Ishikawa (cell line): ENCODE results near the gene LETM1.

Experiments
- CEBPB ChIP-seq: IDR thresholded peaks from 2 replicates; pipeline ENCODE4 v1.6.1; 2012
- CREB1 ChIP-seq: IDR thresholded peaks from 2 replicates; pipeline ENCODE4 v1.6.1; 2012; ENCODE audit warnings: low read depth
- EGR1 ChIP-seq: IDR thresholded peaks from 2 replicates; pipeline ENCODE4 v1.6.1; 2012
- EP300 ChIP-seq: IDR thresholded peaks from 2 replicates; pipeline ENCODE4 v1.6.1; 2012; ENCODE audit warnings: borderline replicate concordance
- FOXM1 ChIP-seq: IDR thresholded peaks from 2 replicates; pipeline ENCODE4 v1.6.1; 2012; ENCODE audit warnings: low read depth, borderline replicate concordance
- MAX ChIP-seq: IDR thresholded peaks from 2 replicates; pipeline ENCODE4 v1.6.1; 2012
- NFIC ChIP-seq: IDR thresholded peaks from 2 replicates; pipeline ENCODE4 v1.6.1; 2012
- RAD21 ChIP-seq: IDR thresholded peaks from 2 replicates; pipeline ENCODE4 v1.6.1; 2012; ENCODE audit warnings: low read depth
- REST ChIP-seq: IDR thresholded peaks from 2 replicates; pipeline ENCODE4 v1.6.1; 2012; ENCODE audit warnings: low read depth, mild to moderate bottlenecking
- TAF1 ChIP-seq: IDR thresholded peaks from 2 replicates; pipeline ENCODE4 v1.6.1; 2012; ENCODE audit warnings: low read depth, mild to moderate bottlenecking
- TCF12 ChIP-seq: IDR thresholded peaks from 2 replicates; pipeline ENCODE4 v1.6.1; 2012; ENCODE audit warnings: low read depth
- TEAD4 ChIP-seq: IDR thresholded peaks from 2 replicates; pipeline ENCODE4 v1.6.1; 2012
- USF1 ChIP-seq: IDR thresholded peaks from 2 replicates; pipeline ENCODE4 v1.6.1; 2012
- YY1 ChIP-seq: IDR thresholded peaks from 2 replicates; pipeline ENCODE4 v1.6.1; 2012; ENCODE audit warnings: low read depth
- ZBTB7A ChIP-seq: IDR thresholded peaks from 2 replicates; pipeline ENCODE4 v1.6.1; 2012; ENCODE audit warnings: low read depth

Gene LETM1

GRCh38 chr4:1793940-1794808 lies 61.8 kb downstream of the LETM1 start:
- no peak for TF ChIP-seq TAF1
- no peak for TF ChIP-seq EGR1
- no peak for TF ChIP-seq YY1
- TF ChIP-seq ZBTB7A: peak; percentile 55
- TF ChIP-seq FOXM1: no peak
- TF ChIP-seq RAD21: no peak
- peak; percentile 55 for TF ChIP-seq MAX
- no peak for TF ChIP-seq USF1

- TF ChIP-seq ZBTB7A (no peak), CEBPB (no peak)
Observed at GRCh38 chr4:1793496-1793840, 62.5 kb downstream of the LETM1 start.

- TF ChIP-seq EP300 (no peak), TAF1 (no peak), EGR1 (peak; percentile 47; the same call in 1 of the 2 replicates), TCF12 (no peak), REST (no peak), RAD21 (no peak), CREB1 (no peak), YY1 (no peak), USF1 (no peak), FOXM1 (no peak), ZBTB7A (peak; percentile 72; the same call in 1 of the 2 replicates), NFIC (no peak), CEBPB (no peak), MAX (peak; percentile 79; the same call in 1 of the 2 replicates), TEAD4 (peak; percentile 76)
Observed at GRCh38 chr4:1792832-1793495, 63.0 kb downstream of the LETM1 start, which contains the start of gene FGFR3. Gene FGFR3 (plus strand): TSS chr4:1793293. CDS start chr4:1793935, 642 bp downstream.

GRCh38 chr4:1792158-1792831 lies 63.7 kb downstream of the LETM1 start:
- TF ChIP-seq FOXM1 (no peak), EP300 (no peak), EGR1 (no peak), RAD21 (no peak), NFIC (no peak), MAX (no peak; the same call in 1 of the 2 replicates), CREB1 (no peak), TCF12 (no peak), TEAD4 (no peak), ZBTB7A (no peak), TAF1 (no peak), YY1 (no peak), REST (no peak), CEBPB (no peak), USF1 (no peak)
